Stimulated activated CD4-positive, alpha-beta T cell treated with anti-CD3 and anti-CD28 coated beads, Interleukin-15, amount 100 ng/mL, for 48 hours (primary cell): ENCODE data around the gene SYPL1.

Source experiments
- DNase-seq, 2 donors: peaks; one replicate each; pipeline ENCODE4 v3.0.0-alpha.2; 2020; ENCODE audit warnings: low read depth in 2 of 2

The SYPL1 gene

GRCh38 chr7:106092204-106092603 is 19.9 kb downstream of the SYPL1 start:
- no peak for DNase-seq

- DNase-seq, result no peak
These were observed 22.5 kb downstream of the SYPL1 start for GRCh38 chr7:106089647-106090046.

GRCh38 chr7:106088014-106088413 is 24.1 kb downstream of the SYPL1 start:
- no peak for DNase-seq

- no peak for DNase-seq
These were observed 26.1 kb downstream of the SYPL1 start for GRCh38 chr7:106086062-106086461.

GRCh38 chr7:106085015-106085414 is 27.1 kb downstream of the SYPL1 start:
- DNase-seq, result no peak

- DNase-seq, result no peak
These were observed 28.4 kb downstream of the SYPL1 start for GRCh38 chr7:106083717-106084116.

- no peak for DNase-seq
These were observed 29.8 kb downstream of the SYPL1 start for GRCh38 chr7:106082087-106082854.

GRCh38 chr7:106080300-106080987 is 31.7 kb downstream of the SYPL1 start:
- DNase-seq, result no peak

- DNase-seq, result no peak
These were observed 35.6 kb downstream of the SYPL1 start for GRCh38 chr7:106076537-106076936.

GRCh38 chr7:106075937-106076336 is 36.2 kb downstream of the SYPL1 start:
- DNase-seq, result no peak

- no peak for DNase-seq
These were observed 37.9 kb downstream of the SYPL1 start for GRCh38 chr7:106074257-106074656.

- DNase-seq, result no peak
These were observed 38.4 kb downstream of the SYPL1 start for GRCh38 chr7:106073701-106074100.

GRCh38 chr7:106072715-106073091 is 39.4 kb downstream of the SYPL1 start:
- no peak for DNase-seq

- DNase-seq, result no peak
These were observed 40.0 kb downstream of the SYPL1 start for GRCh38 chr7:106071999-106072714.

- DNase-seq, result no peak
These were observed 40.6 kb downstream of the SYPL1 start for GRCh38 chr7:106071356-106071998.

- DNase-seq, result no peak
These were observed 41.4 kb downstream of the SYPL1 start for GRCh38 chr7:106070567-106071254.

- no peak for DNase-seq
These were observed 41.9 kb downstream of the SYPL1 start for GRCh38 chr7:106070201-106070551.

GRCh38 chr7:106069471-106070200 is 42.5 kb downstream of the SYPL1 start:
- no peak for DNase-seq

GRCh38 chr7:106068986-106069385 is 43.1 kb downstream of the SYPL1 start:
- DNase-seq, result no peak

- no peak for DNase-seq
These were observed 43.6 kb downstream of the SYPL1 start for GRCh38 chr7:106068538-106068961.

GRCh38 chr7:106067678-106068077 is 44.4 kb downstream of the SYPL1 start:
- no peak for DNase-seq
